SKM-1 (cell line): Measurements from ENCODE around the gene GRAMD4.

Experiments used
- DNase-seq: peaks from one replicate; lab custom pipeline; 2025; ENCODE audit not compliant: unreplicated experiment; lab: John Stamatoyannopoulos, UW

Gene GRAMD4

GRCh38 chr22:46596032-46596441 is 24.1 kb upstream of the GRAMD4 start:
- DNase-seq: no peak

DNA sequence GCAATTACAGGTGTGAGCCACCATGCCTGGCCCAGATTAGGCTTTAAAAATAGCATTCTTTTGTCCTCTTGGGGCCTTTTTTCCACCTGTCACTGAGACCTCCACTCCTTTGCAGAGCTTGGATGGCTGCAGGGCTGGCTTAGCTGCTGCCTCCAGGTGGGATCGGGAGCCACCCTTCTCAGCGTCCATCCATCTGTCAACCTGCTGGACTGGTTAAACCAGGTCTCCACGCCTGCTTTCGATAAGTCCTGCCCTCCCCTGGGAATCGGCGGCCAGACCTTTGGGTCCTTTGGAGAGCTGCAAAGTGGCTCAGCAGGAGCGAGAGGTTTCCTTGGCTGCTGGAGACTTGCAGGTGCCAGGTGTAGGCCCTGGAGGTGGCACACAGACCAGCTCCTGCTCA is 23.4 kb upstream of the GRAMD4 start:
- no peak for DNase-seq

DNA sequence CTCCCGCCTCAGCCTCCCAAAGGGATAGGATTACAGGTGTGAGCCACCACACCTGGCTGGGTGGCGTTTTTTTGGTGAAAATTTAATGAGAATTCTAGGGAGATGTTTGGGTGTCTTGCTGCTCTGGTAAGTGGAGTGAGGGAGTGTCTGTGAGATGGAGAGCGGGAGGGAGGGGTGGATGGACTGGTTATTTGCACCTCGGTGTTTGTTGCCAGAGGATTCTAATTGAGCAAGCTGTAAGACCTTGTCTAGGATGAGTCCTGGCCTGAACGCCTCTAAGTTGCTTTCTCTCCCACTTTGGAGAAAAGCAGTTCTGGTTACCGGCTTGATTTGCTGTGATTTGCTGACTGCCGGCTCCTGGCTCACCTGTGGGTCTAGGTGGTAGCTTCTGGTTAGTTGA is 22.0 kb upstream of the GRAMD4 start:
- no peak for DNase-seq

DNA sequence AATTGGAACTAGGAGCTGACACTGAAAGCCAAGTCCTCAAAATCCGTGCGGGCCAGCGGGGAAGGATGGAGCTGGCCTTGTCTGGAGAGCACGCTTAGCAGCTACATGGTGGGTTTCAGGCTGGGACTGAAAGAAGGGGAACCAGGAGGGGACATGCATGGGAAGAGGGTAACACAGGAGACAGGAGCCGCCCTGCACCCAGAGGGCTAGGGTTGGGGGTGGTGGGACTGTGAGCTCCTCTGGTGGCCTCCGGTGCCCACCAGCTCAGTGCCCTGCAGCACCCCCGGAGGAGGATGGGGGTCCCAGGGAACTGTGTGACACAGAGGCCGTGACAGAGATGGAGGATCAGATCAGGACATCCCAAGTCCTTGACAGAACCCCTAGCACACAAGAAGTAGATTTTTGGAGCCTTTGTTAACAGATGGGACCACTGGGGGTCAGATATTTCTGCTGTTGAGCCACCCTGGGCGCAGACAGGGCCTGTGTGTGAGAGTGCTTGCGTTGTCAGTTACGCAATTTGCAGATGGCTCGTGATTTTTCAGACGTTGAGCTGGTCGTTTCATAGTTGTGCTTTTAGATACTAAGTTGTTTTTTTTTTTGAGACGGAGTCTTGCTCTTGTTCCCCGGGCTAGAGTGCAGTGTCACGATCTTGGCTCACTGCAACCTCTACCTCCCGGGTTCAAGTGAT is 21.3 kb upstream of the GRAMD4 start:
- DNase-seq: no peak

GRCh38 chr22:46600273-46600796 is 19.9 kb upstream of the GRAMD4 start:
- DNase-seq: no peak

DNA sequence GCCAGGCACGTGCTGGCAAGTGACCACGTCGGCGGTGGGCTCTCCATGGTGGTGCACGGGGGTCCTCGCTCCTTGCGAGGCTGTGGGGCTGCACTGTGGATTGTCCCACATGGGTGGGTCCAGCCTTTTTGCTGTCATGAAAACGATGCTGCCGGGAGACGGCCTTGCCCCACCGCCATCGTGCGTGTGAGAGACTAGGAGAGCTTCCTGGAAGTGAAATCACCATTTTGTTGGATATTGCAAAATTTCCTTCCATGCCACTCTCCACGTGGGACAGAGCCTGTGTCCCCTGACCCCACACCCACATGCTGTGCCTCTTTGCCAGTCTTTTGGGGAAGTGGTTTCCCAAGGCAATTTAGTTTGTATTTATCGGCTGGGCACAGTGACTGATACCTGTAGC is 18.2 kb upstream of the GRAMD4 start:
- DNase-seq: peak; percentile 82

- DNase-seq: peak; percentile 95
These were observed 15.9 kb upstream of the GRAMD4 start for GRCh38 chr22:46604306-46604690.

- DNase-seq: no peak
These were observed 15.1 kb upstream of the GRAMD4 start for GRCh38 chr22:46605117-46605516.

GRCh38 chr22:46606886-46607285 is 13.3 kb upstream of the GRAMD4 start:
- DNase-seq: no peak

- DNase-seq: no peak
These were observed 12.6 kb upstream of the GRAMD4 start for GRCh38 chr22:46607483-46608114.

GRCh38 chr22:46609175-46609690 is 11.0 kb upstream of the GRAMD4 start:
- no peak for DNase-seq

DNA sequence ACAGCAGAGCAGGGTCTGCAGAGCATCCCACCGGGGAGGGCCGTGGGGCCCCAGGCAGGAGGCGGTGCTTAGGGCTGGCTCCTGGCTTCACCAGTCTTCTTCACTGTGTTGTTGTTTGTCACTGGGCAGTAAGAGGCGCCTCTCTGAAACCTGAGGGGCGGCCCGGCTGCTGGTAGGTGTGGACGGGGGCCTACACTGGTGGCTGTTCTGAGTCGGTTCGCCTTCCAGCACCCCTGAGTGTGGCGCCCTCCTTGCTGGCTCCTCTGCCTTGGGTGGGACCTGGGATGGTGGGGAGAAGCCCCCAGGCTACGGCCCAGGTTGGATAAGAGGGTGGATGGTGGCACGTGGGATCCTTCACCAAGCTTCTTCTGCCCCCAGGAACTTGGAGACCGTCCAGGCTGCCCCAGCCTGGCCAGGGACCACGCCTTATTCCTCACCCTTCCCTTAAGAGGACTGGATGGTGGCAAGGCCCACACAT is 10.4 kb upstream of the GRAMD4 start:
- DNase-seq: no peak

- DNase-seq: no peak
These were observed 9.8 kb upstream of the GRAMD4 start for GRCh38 chr22:46610356-46610755.

GRCh38 chr22:46611189-46611588 is 9.0 kb upstream of the GRAMD4 start:
- DNase-seq: no peak

- no peak for DNase-seq
These were observed 7.8 kb upstream of the GRAMD4 start for GRCh38 chr22:46612341-46612903.

- no peak for DNase-seq
These were observed 7.1 kb upstream of the GRAMD4 start for GRCh38 chr22:46612904-46613605.

DNA sequence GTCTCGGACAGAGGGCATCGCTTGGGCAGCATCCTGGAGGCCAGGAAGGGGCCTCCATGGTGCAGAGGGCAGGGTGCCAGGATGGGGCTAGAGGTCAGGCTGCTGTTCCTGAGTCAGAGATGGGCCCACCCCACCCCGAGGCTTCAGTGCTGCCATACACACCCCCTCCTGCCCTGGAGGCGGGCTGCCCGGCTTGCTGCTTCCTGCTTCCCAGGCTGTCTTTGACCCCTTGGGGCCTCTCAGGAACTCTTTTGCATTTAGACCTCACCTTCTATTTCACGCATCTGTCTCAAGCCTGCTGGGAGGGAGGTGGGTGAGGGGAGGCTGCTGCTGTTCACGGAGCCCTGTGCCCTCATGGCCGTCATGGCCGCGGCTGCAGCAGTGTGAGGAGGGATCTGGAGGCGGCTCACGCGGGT is 6.6 kb upstream of the GRAMD4 start:
- DNase-seq: no peak

DNA sequence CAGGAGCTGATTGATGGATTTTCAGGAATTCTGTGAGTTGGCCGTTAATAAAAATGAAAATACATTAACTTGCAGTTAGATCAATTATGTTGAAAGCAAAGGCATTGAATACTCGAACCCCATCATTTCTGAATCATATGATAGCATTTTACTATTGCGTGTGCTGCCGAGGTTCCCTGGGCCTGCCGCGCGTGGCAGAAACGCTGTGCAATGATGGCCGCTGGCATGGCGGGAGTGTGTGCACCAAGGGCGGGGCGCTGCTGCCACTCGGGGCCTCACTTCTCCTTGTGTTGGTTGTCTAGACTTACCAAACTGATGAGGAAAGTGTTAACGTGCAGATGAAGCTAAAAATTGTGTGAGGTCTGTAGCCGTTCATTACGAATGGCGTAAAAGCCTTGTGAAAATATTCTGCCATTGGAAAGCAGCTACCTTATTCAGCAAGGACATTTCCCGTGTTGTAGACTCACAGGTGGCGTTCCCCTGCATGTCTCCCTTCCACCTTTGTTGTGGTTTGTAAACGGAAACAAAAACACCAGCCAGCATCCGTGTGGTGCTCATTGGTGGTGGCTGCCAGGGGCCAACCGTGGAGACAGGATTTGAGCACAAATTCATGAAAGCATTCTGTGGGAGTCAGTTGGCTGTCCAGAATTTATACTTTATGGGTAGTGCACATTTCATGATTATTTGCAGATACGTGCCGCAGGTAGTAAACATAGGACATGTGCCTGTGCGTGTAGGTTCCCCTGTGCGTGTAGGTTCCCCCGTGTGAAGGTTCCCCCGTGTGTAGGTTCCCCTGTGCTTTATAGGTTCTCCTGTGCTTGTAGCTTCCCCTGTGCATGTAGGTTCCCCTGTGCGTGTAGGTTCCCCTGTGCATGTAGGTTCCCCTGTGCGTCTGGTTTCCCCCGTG is 5.9 kb upstream of the GRAMD4 start:
- DNase-seq: no peak

GRCh38 chr22:46617207-46617985 is 2.8 kb upstream of the GRAMD4 start:
- no peak for DNase-seq
